ENCODE results near the gene NFYB. TPM values are rescaled to one million over a fixed set of nuclear protein-coding genes. Genes with fewer than 3 reads are reported as not detected.

NFYB gene
- total RNA-seq, 2 experiments from 2014 or later, result 22.3 to 22.7 TPM

DNA sequence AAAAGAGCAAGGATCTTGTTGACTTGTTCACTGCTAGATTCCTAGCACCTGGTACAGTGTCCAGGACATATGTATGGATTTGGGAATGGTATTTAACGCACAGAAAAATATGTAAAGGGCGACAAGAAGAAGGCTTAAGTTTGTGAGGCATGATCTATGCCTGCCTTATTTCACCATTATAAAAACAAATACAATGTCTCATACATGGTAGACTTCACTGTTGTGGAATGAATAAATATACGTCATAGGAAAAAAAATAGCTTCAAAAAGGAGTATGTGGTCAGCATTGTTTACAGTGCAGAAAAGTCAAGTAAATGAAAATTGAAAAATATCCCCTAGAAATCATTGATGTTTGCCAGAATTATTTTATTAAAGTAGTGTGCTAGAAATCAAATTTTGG is 43.7 kb downstream of the NFYB start:
- ChIA-PET CTCF (no interaction called here), POLR2A (no interaction called here)
- H3K36me3 Mint-ChIP-seq (ENCODE audit: low read depth), result peaks cover 57% of the 10 kb centered on the region
- H3K27ac Mint-ChIP-seq, result no peak overlapping the region
- peaks cover 9% of the 10 kb centered on the region for H3K4me1 Mint-ChIP-seq
- no peak overlapping the region for H3K4me3 Mint-ChIP-seq
- no peak for DNase-seq
- H3K27me3 Mint-ChIP-seq, result no peaks in the 10 kb centered on the region
- H3K9me3 Mint-ChIP-seq, result no peaks in the 10 kb centered on the region

DNA sequence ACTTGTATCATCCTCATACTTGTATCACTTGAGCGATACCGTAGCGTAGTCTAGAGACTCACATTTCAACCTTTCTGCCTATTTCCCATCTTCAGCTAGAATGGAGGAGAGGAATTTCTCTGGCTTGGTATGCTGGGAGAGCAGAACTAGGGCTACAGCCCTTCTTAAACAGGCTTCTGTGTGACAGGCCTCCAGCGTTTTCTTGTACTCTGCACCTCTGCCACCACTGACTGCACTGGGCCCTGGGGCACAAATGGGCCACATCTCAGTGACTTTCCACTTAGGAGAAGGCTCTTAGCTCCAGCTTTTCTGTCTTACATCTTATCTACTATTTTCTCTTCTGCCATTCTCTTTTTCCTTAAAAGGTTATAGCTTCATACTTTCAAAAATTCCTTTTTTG is 46.9 kb downstream of the NFYB start:
- H3K9me3 Mint-ChIP-seq, result no peaks in the 10 kb centered on the region
- DNase-seq, result no peak
- peaks cover 9% of the 10 kb centered on the region for H3K4me1 Mint-ChIP-seq
- no peak overlapping the region for H3K27ac Mint-ChIP-seq
- H3K36me3 Mint-ChIP-seq (ENCODE audit: low read depth), result peaks cover 54% of the 10 kb centered on the region
- no peaks in the 10 kb centered on the region for H3K27me3 Mint-ChIP-seq
- POLR2A ChIA-PET, result interaction anchor here (1.1 kb wide), 1 partner anchor 9 kb away, joined by 3 read pairs; no protein-coding TSS in a partner anchor
- CTCF ChIA-PET, result interaction anchor here (4.0 kb wide), 1 partner anchor 18 kb away, joined by 13 read pairs; no protein-coding TSS in a partner anchor
- H3K4me3 Mint-ChIP-seq, result no peak overlapping the region

DNA sequence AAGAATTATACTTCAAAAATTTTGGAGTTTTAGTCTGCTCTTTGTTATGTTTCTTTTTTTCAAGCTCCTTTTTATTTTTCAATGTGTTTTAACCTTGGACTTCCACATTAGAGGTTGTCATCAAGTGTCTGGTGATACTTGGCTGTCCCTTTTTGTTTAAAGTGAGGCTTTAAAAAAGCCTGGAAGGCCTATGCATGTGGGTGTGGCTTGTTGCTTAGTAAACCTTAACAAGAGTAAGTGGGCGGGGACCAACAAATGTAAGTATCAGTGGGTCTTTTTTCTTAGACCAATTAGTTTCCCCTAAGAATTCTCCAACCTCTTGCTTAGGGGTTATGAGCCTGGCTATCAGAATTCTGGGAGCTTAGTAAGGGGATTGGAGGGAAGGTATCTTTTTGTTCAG is 47.3 kb downstream of the NFYB start:
- CTCF ChIA-PET, result interaction anchor here (4.0 kb wide), 1 partner anchor 18 kb away, joined by 13 read pairs; no protein-coding TSS in a partner anchor
- POLR2A ChIA-PET, result interaction anchor here (1.1 kb wide), 1 partner anchor 10 kb away, joined by 3 read pairs; no protein-coding TSS in a partner anchor
- H3K4me3 Mint-ChIP-seq, result no peak overlapping the region
- no peaks in the 10 kb centered on the region for H3K9me3 Mint-ChIP-seq
- DNase-seq, result no peak
- no peak overlapping the region for H3K27ac Mint-ChIP-seq
- H3K27me3 Mint-ChIP-seq, result no peaks in the 10 kb centered on the region
- peaks cover 56% of the 10 kb centered on the region for H3K36me3 Mint-ChIP-seq (ENCODE audit: low read depth)
- peaks cover 9% of the 10 kb centered on the region for H3K4me1 Mint-ChIP-seq

DNA sequence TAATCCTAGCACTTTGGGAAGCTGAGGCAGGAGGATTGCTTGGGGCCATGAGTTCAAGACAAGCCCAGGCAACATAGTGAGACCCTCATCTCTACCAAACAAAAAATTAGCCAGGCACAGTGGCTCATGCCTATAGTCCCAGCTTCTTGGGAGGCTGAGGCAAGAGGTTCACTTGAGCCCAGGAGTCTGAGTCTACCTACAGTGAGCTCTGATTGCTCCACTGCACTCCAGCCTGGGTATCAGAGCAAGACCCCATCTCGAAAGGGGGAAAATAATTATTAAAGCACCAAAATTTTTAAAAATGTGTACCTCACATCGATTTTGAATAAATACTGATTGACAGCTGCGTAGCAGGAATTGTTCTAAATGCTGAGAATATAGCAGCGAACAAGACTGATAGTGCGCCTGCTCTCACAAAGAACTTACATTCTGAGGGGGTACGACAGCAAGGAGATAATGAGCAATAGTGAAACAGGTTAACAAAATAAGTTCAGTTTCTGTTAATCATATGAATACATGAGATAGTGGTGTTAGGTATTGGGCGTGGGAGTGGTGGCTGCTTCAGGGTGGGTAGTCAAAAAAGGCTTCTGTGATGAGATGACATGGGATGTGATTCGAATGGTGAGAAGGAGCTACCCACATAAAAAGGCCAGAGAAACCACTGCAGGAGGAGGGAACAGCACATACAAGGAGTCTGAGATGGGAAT is 54.1 kb downstream of the NFYB start:
- H3K27me3 Mint-ChIP-seq, result no peaks in the 10 kb centered on the region
- H3K4me3 Mint-ChIP-seq, result no peak overlapping the region
- H3K9me3 Mint-ChIP-seq, result no peaks in the 10 kb centered on the region
- H3K27ac Mint-ChIP-seq, result no peak overlapping the region
- H3K4me1 Mint-ChIP-seq, result peaks cover 24% of the 10 kb centered on the region
- ChIA-PET CTCF (interaction anchor here (2.4 kb wide), 1 partner anchor 25 kb away, joined by 11 read pairs; no protein-coding TSS in a partner anchor), POLR2A (interaction anchor here (1.2 kb wide), 1 partner anchor 20 kb away, joined by 3 read pairs; the partner anchor contains the start of gene HCFC2)
- DNase-seq, result no peak
- H3K36me3 Mint-ChIP-seq (ENCODE audit: low read depth), result peaks cover 48% of the 10 kb centered on the region

DNA sequence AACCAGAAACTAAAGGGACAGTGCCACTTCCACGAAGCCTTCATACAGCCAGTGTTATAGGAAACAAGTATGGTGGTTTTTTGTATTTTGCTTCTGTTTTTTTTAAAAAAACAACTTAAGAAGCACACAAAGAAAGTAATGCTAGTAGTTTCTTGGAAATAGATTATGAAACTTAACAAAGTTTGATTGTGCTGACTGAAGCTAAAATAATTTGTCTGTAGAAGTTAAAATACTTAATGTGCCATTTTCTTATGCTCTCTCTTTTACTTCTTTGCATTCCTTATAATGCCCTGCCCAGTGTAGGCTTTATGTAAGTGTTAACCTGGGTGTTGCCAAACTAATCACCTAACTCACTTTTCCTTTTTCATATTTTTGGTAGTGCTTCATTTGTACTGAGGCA is 57.2 kb downstream of the NFYB start:
- peaks cover 24% of the 10 kb centered on the region for H3K4me1 Mint-ChIP-seq
- POLR2A ChIA-PET, result no interaction called here
- no peaks in the 10 kb centered on the region for H3K9me3 Mint-ChIP-seq
- no peaks in the 10 kb centered on the region for H3K27me3 Mint-ChIP-seq
- no peak overlapping the region for H3K4me3 Mint-ChIP-seq
- no peak for DNase-seq
- CTCF ChIA-PET, result no interaction called here
- no peak overlapping the region for H3K27ac Mint-ChIP-seq
- peaks cover 44% of the 10 kb centered on the region for H3K36me3 Mint-ChIP-seq (ENCODE audit: low read depth)

DNA sequence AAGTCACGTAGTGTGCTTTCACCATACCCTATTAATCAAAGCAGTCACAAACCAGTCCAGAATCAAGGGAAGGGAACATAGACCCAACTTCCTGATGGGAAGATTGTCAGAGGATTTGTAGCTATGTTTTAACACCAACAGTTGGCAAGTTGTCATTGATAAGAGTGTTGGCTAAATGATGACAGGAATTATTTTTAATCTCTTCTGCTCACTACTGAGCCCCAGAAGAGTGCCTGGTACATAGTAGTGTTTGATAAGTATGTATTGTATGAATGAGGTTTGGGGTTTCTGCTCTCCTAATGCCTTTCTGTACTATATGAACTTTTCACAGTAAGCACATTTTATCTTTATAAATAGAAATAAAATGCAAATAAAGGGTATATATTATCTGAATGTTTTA is 59.0 kb downstream of the NFYB start:
- H3K9me3 Mint-ChIP-seq, result no peaks in the 10 kb centered on the region
- DNase-seq, result no peak
- no peak overlapping the region for H3K27ac Mint-ChIP-seq
- H3K4me3 Mint-ChIP-seq, result no peak overlapping the region
- H3K4me1 Mint-ChIP-seq, result peaks cover 16% of the 10 kb centered on the region
- CTCF ChIA-PET, result interaction anchor here (1.5 kb wide), 1 partner anchor 30 kb away, joined by 5 read pairs; no protein-coding TSS in a partner anchor
- no peaks in the 10 kb centered on the region for H3K27me3 Mint-ChIP-seq
- POLR2A ChIA-PET, result interaction anchor here (1.0 to 1.3 kb wide), 2 partner anchors 11 to 15 kb away, joined by 4 read pairs; partner anchors contain the start of gene HCFC2
- H3K36me3 Mint-ChIP-seq (ENCODE audit: low read depth), result peaks cover 34% of the 10 kb centered on the region

DNA sequence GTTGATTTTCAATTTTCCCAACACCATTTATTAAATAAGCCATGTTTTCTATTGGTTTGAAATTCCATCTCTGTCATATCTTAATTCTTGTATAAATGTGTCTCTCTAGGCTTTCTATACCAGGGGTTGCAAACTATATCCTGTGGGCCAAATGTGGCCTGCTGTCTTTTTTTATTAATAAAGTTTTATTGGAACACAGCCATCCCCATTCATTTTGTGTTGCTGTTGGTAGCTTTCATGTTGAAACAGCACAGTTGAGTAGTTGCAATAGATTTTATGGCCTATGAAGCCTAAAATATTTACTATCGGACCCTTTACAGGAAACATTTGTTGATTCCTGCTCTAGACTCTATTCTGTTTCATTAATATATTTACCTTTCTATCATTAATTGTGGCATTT is 64.3 kb downstream of the NFYB start:
- Mint-ChIP-seq H3K9me3 (no peaks in the 10 kb centered on the region), H3K27me3 (no peaks in the 10 kb centered on the region), H3K4me1 (peaks cover 7% of the 10 kb centered on the region), H3K4me3 (no peak overlapping the region), H3K36me3 (ENCODE audit: low read depth) (peaks cover 28% of the 10 kb centered on the region), H3K27ac (no peak overlapping the region)
- CTCF ChIA-PET, result interaction anchor here (0.9 kb wide), 1 partner anchor 10 kb away, joined by 4 read pairs; the partner anchor contains the start of gene HCFC2
- no peak for DNase-seq
- POLR2A ChIA-PET, result interaction anchor here (1.1 kb wide), 1 partner anchor 96 kb away, joined by 3 read pairs; no protein-coding TSS in a partner anchor

DNA sequence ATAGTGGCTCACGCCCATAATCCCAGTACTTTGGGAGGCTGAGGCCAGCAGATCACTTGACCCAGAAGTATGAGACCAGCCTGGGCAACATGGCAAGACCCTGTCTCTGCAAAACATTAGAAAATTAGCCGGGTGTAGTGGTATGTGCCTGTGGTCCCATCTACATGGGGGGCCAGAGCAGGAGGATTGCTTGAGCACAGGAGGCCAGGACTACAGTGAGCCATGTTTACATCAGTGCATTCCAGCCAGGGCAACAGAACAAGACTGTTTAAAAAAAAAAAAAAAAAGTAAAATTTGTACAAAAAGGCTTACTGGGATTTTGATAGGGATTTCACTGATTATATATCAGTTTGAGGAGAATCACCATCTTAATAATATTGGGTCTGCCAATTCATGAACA is 65.9 kb downstream of the NFYB start:
- H3K4me3 Mint-ChIP-seq, result no peak overlapping the region
- no peak overlapping the region for H3K27ac Mint-ChIP-seq
- H3K27me3 Mint-ChIP-seq, result no peaks in the 10 kb centered on the region
- H3K36me3 Mint-ChIP-seq (ENCODE audit: low read depth), result peaks cover 29% of the 10 kb centered on the region
- no peak for DNase-seq
- POLR2A ChIA-PET, result no interaction called here
- CTCF ChIA-PET, result no interaction called here
- peaks cover 11% of the 10 kb centered on the region for H3K4me1 Mint-ChIP-seq
- no peaks in the 10 kb centered on the region for H3K9me3 Mint-ChIP-seq

Other genes with a start within 250 kb of the NFYB start
- 100 to 1,000 TPM; 375 to 378 TPM for gene HSP90B1, start 207.8 kb downstream of the NFYB start, total RNA-seq
- 10 to 100 TPM; 33.0 to 34.4 TPM for gene TDG, start 172.3 kb downstream of the NFYB start, total RNA-seq
- not detected for gene GLT8D2, start 88.0 kb downstream of the NFYB start, total RNA-seq
- gene HCFC2, start 73.7 kb downstream of the NFYB start, total RNA-seq, result 10 to 100 TPM; 15.8 to 17.7 TPM
- gene TXNRD1, start 77.6 kb upstream of the NFYB start, total RNA-seq, result 100 to 1,000 TPM; 108 to 112 TPM
- gene EID3, start 165.5 kb upstream of the NFYB start, total RNA-seq, result 1 to 10 TPM; 3.4 to 4.2 TPM